Measurements from ENCODE around the gene PRLR. TPM values are rescaled to one million over a fixed set of nuclear protein-coding genes. Genes with fewer than 3 reads are reported as not detected.

The PRLR gene
- total and polyA plus RNA-seq, 2 of the 13 experiments (the other 11 are each of a cell fraction or from before 2014, with no cell fraction given) = 12.2 to 13.3 TPM

DNA sequence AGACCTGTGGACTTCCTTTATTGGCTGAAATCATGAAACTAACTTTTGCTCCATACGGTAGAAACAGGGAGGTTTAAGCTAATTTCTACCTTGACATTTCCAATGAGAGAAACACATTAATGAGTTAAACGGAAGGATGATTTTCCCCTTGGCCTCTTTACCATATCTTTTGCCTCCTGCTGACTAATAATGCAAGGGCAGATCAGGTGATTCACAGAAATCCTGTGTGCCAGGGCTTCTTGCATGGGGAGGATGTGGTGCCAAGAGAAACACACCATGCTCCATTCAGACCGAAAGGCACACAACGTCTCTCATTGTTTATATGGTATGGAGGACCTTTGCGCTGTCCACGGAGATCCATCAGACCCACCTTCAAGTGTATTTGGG is 17.4 kb upstream of the PRLR start:
- DNase-seq (ENCODE audit: low spot score) (no peak), ATAC-seq (no peak), FAIRE-seq (no peak)
- ChIA-PET CTCF (ENCODE audit: low intra/inter-chr PET ratio, low total read pairs) (no interaction called here), POLR2A (no interaction called here)
- no peaks in the 10 kb centered on the region for H3K9me3 ChIP-seq (ENCODE audit: low read length)
- H3K27me3 ChIP-seq (ENCODE audit: control insufficient read depth in 1 of 2, insufficient read depth in 2 of 2, low read length in 2 of 2) = no peaks in the 10 kb centered on the region; a peak in 1 of 5 replicates
- no peak overlapping the region for H3K4me2 ChIP-seq (ENCODE audit: low read depth, low read length)
- no peaks in the 10 kb centered on the region for H4K20me1 ChIP-seq (ENCODE audit: insufficient read depth, low read length)
- no peaks in the 10 kb centered on the region for H3K36me3 ChIP-seq (replicated peaks in 1 of 2; ENCODE audit: control insufficient read depth in 1 of 2, insufficient read depth in 2 of 2, low read length in 2 of 2)
- H3K4me3 ChIP-seq (replicated peaks in 1 of 3; ENCODE audit: insufficient read depth in 1 of 3, low read depth in 2 of 3, low read length in 3 of 3) = no peak overlapping the region
- no TSS peak for BruUV-seq (replicated peaks)
- H3K4me1 ChIP-seq (ENCODE audit: insufficient read depth, low read length) = peaks cover 22% of the 10 kb centered on the region
- H3K27ac ChIP-seq (ENCODE audit: extremely low read length, insufficient read depth, low read length) = no peak overlapping the region
- in situ Hi-C loops (cut with HindIII; ENCODE audit: extremely low pct_ligation_motif_present, low pct_unique_long_range_greater_than_20kb) (loop anchor here (25.0 kb wide), 1 partner anchor 365 kb away; the partner anchor contains the start of gene SPEF2), intact Hi-C loops (cut with micrococcal nuclease; ENCODE audit: unreplicated experiment) (no loop called here)
- TF ChIP-seq PAF1 (CRISPR knock-in tag; IDR thresholded peaks at IDR 0.05) (no peak), IRX3 (CRISPR knock-in tag; IDR thresholded peaks at IDR 0.05; ENCODE audit: borderline replicate concordance, low read depth) (no peak), ZNF484 (CRISPR knock-in tag; IDR thresholded peaks at IDR 0.05; ENCODE audit: borderline replicate concordance, low read depth) (no peak), DMAP1 (CRISPR knock-in tag; IDR thresholded peaks at IDR 0.05) (no peak), ZNF431 (CRISPR knock-in tag; IDR thresholded peaks at IDR 0.05; ENCODE audit: borderline replicate concordance, low read depth) (no peak), FOXK2 (IDR thresholded peaks at IDR 0.05) (no peak), JARID2 (CRISPR knock-in tag; IDR thresholded peaks at IDR 0.05; ENCODE audit: insufficient replicate concordance) (no peak), DR1 (CRISPR knock-in tag; IDR thresholded peaks at IDR 0.05) (no peak)
- 78% methylated on average over 6 of the region's 6 CpGs for WGBS (ENCODE audit: low lambda C conversion rate)
- no peak overlapping the region for H2AFZ ChIP-seq (ENCODE audit: low read length)
- no peak overlapping the region for H3K9ac ChIP-seq (ENCODE audit: insufficient read depth, low read depth, low read length)
- H3K79me2 ChIP-seq (ENCODE audit: insufficient read depth, low read length) = no peaks in the 10 kb centered on the region

- H3K27me3 ChIP-seq (ENCODE audit: control insufficient read depth in 1 of 2, insufficient read depth in 2 of 2, low read length in 2 of 2) = no peaks in the 10 kb centered on the region; a peak in 1 of 5 replicates
- FAIRE-seq (no peak), DNase-seq (ENCODE audit: low spot score) (no peak), ATAC-seq (no peak)
- POLR2A ChIA-PET = no interaction called here
- no peak overlapping the region; the same call in 1 of the 2 replicates for H3K4me2 ChIP-seq (ENCODE audit: low read depth, low read length)
- BruUV-seq (replicated peaks) = no TSS peak
- CTCF ChIA-PET (ENCODE audit: low intra/inter-chr PET ratio, low total read pairs) = no interaction called here
- in situ Hi-C loops (cut with HindIII; ENCODE audit: extremely low pct_ligation_motif_present, low pct_unique_long_range_greater_than_20kb) = loop anchor here (25.0 kb wide), 1 partner anchor 365 kb away; the partner anchor contains the start of gene SPEF2
- 64% methylated on average over 7 of the region's 7 CpGs for WGBS (ENCODE audit: low lambda C conversion rate)
- no peak overlapping the region for H3K4me3 ChIP-seq (replicated peaks in 1 of 3; ENCODE audit: insufficient read depth in 1 of 3, low read depth in 2 of 3, low read length in 3 of 3)
- no peaks in the 10 kb centered on the region for H3K79me2 ChIP-seq (ENCODE audit: insufficient read depth, low read length)
- H3K9ac ChIP-seq (ENCODE audit: insufficient read depth, low read depth, low read length) = no peak overlapping the region
- TF ChIP-seq ZNF256 (CRISPR knock-in tag; conservative IDR thresholded peaks at IDR 0.05) (no peak), ZNF326 (CRISPR knock-in tag; IDR thresholded peaks at IDR 0.05; ENCODE audit: borderline replicate concordance) (no peak), HNRNPK (IDR thresholded peaks at IDR 0.05; ENCODE audit: low read depth, low read length, poor library complexity, severe bottlenecking) (peak; percentile 91)
- no peak overlapping the region for H3K27ac ChIP-seq (ENCODE audit: extremely low read length, insufficient read depth, low read length)
- intact Hi-C loops (cut with micrococcal nuclease; ENCODE audit: unreplicated experiment) = no loop called here
- H3K9me3 ChIP-seq (ENCODE audit: low read length) = no peaks in the 10 kb centered on the region
- H3K36me3 ChIP-seq (replicated peaks in 1 of 2; ENCODE audit: control insufficient read depth in 1 of 2, insufficient read depth in 2 of 2, low read length in 2 of 2) = no peaks in the 10 kb centered on the region
- no peaks in the 10 kb centered on the region for H4K20me1 ChIP-seq (ENCODE audit: insufficient read depth, low read length)
- no peak overlapping the region for H2AFZ ChIP-seq (ENCODE audit: low read length)
- H3K4me1 ChIP-seq (ENCODE audit: insufficient read depth, low read length) = peaks cover 16% of the 10 kb centered on the region
These were observed 16.8 kb upstream of the PRLR start for GRCh38 chr5:35246900-35247647.
